ENCODE measurements around the gene STAT2.
"Not testable (repeated sequence)": the region's sequence is repeated elsewhere in the genome, so short reads cannot be mapped to it uniquely, and the experiment has no call there.

STAT2 gene

DNA sequence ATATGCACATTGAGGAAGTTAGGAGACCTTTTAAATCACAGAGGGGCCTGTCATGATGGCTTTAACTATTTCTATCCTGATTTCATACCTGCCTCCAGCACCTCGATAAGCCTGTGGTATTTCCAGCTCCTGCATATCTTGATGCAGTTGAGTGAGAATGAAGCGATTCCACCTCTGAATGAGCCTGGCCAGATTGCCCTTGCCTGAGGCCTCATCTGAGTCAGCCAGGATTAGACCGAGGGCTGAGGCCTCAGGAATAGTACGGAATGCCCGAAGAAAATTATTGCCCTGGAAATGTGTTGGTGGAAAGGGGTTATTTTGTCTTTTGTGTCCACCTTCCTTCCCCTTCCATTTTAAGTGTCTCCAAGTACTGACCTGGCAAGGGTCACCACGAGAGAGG lies 35.7 kb downstream of the STAT2 start:
- no peak for DNase-seq

DNA sequence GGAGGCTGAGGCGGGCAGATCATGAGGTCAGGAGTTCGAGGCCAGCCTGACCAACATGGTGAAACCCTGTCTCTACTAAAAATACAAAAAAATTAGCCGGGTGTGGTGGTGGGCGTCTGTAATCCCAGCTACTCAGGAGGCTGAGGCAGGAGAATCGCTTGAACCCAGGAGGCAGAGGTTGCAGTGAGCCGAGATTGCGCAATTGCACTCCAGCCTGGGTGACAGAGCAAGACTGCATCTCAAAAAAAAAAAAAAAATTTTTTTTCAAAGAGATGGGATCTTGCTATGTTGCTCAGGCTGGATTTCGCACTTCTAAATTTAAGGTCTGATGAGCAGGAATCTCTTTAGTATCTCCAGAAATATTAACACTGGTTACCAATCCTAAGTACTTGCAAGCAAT lies 38.3 kb downstream of the STAT2 start:
- DNase-seq, result not testable (repeated sequence)

DNA sequence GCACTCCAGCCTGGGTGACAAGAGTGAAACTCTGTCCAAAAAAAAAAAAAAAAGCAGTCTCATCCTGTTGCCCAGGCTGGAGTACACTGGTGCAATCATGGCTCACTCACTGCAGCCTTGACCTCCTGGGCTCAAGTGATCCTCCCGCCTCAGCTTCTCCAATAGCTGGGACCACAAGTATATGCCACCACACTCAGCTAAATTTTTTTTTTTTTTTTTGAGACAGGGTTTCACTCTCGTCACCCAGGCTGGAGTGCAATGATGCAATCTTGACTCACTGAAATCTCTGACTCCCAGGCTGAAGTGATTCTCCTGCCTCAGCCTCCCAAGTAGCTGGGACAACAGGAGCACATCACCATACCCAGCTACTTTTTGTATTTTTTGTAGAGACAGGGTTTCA lies 38.9 kb downstream of the STAT2 start:
- DNase-seq, result no peak

DNA sequence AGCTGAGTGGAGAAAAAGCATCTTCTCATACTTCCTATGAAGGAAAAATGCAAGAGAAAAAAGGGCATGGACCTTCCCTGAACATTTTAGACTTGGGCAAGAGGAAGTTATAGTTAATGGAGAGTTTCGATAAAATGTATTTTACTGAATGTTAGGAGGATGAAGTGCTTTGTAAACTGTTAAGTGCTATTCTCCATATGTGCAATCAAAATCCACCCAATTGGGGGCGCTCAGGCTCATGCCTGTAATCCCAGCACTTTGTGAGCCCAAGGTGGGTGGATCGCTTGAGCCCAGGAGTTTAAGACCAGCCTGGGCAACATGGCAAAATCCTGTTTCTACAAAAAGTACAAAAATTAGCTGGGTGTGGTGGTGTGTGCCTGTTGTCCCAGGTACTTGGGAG lies 42.2 kb downstream of the STAT2 start:
- no peak for DNase-seq

DNA sequence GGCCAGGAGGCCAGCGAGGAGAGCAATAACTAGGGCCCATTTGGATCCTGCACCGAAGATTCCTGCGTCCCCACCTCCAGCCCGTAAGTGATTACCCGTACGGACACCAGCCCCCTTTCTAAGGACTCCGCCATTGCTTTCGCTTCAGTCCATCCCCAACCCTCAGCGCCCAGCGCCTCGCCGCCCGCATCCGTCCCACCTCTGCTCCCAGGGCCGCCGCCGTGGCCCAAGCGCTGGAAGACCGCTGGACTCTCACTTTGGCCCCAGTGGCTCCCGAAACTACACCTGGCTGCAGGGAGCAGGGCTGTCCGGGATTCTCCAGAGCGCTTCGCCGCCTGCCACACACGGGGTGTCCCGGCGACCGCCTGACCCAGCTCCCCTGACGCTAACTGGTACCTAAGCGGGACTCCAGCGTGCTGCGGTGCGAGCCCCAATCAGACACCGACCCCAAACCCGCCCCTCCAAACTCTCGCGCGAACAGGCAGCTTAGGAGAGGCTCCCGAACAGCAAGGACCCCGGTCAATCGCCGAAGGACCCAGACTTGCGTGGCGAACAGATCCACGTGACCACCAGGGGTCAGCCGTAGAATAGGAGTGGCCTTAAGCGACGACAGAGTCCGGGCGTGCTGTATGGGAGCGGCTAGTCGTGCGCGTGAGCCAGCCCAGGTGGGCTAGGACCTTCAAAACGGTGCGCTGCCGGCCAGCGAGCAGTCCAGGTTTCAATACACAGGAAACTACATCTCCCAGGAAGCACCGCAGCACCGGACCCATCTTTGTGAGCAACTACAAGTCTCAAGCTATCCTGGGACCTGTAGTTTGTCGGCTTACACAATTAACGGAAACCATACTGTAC lies 44.1 kb downstream of the STAT2 start, which contains the start of gene CNPY2:
TSS of gene CNPY2 (minus strand) at position 367 of the 852 bp plus-strand sequence. CDS start 771 bp downstream, outside the sequence.
- peak; percentile 98 for DNase-seq

DNA sequence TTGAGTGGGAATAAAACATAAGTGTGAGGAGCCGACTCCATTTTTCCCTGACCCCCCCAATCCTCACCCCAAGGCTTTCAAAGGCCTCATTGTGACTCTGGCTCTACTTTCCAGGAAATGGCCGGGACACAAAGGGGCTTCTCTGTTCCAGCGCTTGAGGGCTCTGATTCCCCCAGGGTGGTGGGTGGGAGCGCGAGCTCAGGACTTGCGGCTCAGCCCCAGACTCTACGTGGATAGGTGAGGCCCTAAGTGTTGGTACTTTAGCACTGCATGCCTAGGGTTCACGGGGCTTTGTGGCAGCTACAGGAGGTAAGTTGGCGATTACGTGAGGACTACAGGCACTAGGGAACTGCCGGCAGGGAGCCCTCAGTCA lies 44.7 kb downstream of the STAT2 start:
- no peak for DNase-seq

DNA sequence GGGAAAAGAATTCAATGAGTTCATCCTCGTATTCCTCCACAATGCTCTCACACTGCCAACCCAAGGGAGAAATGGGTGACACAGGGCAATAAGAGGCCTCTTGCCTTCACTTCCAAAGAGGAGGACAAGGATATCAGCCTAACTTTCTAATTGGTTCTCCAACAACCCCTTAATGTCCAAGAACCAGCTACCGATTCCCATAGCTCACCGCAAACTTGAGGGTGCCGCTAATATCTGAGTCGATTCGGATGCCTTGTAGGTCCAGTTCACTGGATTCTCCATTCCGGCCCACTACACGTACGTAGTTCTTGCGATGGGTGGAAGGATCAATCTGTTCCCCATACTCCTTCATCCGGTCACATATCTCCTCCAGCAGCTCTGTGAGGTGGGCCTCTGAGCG lies 48.9 kb downstream of the STAT2 start:
- no peak for DNase-seq

DNA sequence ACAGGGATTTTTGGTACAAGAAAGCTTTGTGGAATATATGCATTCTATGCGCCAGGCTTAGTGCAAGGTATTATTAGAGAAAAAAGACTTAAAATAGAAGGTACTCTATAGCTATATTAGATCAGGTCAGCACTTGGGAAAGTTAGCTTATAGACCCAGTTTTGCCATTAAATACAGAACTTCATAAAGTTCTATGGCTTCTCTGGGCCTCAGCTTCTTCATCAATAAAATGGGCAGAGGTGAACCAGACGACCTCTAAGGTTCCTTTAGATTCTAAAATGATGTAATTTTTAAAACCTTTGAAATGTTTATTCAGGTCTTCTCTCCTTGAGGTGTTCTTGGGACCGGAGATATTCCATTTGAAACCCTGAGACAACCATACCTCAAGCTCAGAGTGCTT lies 51.2 kb downstream of the STAT2 start:
- no peak for DNase-seq

DNA sequence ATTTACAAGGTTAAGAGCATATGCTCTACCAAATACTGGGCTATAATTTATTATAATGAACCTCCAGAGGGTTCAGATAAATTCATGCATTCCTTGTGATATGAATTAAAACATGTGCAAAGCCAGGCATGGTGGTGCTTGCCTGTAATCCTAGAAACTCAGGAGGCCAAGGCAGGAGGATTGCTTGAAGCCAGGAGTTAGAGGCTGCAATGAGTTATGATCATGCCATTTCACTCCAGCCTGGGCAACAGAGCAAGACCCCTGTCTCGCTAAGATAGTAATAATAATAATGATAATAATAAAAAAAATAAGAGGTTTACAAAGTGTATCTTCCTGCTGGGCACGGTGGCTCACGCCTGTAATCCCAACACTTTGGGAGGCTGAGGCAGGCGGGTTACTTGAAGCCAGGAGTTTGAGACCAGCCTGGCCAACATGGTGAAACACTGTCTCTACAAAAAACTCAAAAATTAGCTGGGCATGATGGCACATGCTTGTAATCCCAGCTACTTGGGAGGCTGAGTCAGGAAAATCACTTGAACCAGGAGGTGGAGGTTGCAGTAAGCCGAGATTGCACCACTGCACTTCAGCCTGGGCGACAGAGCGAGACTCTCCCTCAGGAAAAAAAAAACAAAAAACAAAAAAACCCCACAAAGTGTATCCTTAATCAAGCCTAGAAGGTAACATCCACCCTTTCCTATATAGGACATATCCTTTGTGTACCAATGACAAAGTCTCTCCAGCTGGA lies 52.5 kb downstream of the STAT2 start:
- DNase-seq, result no peak

DNA sequence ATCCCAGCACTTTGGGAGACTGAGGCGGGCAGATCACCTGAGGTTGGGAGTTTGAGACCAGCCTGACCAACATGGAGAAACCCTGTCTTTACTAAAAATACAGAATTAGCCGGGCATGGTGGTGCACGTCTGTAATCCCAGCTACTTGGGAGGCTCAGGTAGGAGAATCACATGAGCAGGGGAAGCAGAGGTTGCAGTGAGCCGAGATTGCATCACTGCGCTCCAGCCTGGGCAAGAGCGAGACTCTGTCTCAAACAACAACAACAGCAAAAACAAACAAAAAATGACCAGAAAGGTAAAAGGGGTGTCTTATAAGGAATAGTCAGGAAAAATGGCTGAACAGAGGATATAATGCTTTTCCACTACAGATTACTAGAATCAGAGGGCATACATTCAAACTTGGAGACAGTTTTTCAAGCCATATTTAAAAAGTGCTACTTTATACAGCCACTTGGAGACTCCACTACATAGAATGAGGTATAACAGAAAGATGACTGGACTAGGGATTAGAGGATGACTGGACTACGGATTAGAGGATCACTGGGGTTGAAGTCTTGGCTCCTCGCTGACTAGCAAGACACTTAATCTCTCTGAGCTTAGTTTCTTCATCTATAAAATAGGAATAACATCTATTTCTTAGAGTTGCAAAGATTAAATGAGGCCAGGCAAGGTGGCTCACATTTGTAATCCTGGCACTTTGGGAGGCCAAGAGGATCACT lies 54.9 kb downstream of the STAT2 start:
- DNase-seq, result no peak

DNA sequence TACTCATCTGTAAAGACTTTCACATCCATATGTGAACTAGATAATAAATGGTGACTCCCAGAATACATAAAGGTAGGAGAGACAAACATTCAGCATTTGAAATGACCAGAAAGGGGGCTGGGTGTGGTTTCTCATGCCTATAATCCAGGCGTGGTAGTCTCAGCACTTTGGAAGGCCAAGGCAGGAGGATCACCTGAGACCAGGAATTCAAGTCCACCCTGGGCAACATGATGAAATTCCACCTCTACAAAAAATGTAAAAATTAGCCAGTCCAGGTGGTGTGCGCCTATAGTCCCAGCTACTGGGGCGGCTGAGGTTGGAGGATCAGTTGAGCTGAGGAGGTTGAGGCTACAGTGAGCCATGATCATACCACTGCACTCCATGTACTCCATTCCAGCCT lies 55.6 kb downstream of the STAT2 start:
- no peak for DNase-seq

DNA sequence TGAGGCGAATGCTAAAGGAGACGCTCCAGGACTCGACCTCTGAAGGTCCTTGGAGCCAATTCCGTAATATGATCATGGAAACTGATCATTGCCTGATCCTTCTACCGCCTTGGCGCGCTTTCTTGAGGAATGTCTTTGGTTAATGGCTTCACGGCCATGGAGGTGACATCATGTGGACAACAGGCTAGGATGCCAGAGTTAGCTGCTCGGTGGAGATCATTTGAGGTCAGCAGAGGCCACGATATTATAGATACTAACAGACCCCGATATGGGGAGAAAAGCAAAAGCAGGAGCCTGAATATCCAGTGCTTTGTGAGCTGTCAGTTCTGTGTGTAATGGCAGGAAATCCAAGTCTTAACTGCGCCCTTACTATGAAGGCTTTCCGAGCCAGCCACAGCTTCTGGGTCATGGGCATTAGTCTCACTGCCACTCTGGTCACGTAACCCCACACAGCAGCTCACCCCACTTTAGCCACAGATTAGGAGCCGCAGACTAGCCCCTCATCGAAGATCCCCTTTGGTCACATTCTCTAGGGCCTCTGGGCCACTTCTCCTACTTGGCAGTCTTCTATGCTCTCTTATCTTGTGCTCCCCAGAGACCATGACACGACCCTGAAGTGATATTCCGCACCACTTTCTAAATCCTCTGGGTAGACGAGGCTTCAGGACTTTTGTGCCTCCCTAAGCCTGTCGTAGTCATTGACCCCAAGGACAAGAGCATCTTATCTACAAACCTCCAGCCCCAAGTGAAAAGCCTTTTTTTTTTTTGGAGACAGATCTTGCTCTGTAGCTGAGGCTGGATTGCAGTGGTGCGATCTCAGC lies 59.1 kb downstream of the STAT2 start:
- no peak for DNase-seq

DNA sequence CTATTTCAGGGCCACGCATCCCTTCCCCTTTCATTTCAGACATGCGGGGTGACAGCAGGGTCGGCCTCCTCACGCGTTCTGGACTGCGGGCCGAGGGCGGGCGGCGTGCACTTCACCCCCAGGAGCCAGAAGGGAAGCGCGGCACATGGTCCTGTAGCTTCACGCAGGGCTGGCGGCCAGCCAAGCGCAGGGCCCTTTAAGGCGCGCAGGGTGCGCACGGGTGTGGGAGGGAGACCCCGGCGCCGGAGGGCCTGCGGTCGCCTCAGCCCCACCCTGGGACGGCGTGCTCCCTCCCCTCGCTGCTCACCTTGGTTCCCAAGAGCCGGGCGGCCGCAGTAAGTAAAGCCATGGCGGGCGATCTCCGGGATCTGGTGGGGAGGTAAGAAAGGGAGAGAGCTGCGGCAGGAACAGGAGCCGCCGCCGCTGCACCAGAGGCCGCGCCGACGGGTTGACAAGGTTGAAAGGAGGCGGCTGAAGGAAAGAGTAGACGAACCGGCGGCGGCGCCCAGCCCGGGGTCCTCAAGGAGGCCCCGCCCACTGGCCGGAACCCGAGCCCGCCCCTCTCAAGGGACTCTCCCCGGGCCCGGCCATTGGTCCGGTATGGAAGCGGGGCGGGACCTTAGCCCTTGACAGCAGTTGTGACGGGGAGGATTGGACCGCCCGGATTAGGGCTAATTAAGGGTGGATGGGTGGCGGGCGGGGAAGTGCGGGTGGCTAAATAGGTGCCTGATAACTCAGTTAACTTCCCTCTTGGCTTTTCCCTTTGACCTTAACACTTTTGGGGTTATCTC lies 59.9 kb downstream of the STAT2 start, which contains the start of gene CS:
TSS of gene CS (minus strand) at position 478 of the 791 bp plus-strand sequence. CDS start at position 349, 129 bp downstream.
- DNase-seq, result peak; percentile 99

DNA sequence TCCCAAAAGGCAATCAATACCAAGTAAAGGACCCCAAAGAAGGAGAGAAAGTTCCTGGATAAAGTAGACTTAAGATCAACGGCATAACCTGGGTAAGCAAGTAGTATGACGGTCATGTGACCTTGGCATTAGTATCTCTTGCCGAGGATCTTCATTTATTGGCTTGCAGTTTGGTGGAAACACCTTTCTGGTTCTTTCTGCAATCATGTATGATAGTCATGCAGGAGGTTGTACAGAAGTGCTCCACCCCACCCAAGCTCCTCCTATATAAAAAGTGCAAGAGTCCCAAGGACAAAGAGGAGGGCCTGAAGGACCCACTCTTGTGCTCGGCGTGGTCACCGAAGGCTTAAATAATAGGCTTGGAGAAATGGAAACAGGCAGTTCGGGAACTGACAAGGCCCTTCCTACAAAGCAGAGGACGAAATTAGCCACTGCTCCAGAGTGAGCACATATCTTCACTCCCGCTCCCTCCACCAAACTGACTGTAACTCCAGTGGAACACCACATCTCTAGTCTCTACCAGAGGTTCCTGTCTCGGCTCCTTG lies 60.5 kb downstream of the STAT2 start:
- DNase-seq, result no peak

DNA sequence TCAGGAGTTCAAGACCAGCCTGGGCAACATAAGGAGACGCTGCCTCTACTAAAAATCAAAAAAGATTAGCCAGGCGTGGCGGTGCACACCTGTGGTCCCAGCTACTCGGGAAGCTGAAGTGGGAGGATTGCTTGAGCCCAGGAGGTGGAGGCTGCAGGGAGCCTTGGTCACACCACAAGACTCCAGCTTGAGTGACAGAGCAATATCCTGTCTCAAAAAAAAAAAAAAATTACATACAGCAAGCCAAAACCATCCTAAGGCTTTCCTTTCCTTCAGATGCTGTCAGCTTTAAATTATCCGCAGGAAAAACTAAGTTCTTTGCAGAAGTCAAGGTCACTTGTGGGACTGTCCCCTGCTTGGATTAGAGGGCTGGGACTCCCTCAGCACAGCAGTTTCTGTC lies 61.1 kb downstream of the STAT2 start:
- DNase-seq, result no peak

DNA sequence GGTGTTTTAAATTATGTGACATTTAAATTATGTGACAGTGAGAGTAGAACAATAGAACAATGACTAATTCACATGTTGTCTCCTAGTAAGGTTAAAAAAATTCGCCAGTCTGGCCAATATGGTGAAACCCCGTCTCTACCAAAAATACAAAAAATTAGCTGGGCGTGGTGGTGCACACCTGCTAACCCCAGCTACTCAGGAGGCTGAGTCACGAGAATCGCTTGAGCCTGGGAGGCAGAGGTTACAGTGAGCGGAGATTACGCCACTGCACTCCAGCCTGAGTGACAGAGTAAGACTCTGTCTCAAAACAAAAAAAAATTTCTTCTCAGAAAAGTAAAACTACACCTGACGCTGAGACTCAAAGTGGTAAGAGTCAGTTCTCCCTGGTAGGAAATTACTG lies 62.5 kb downstream of the STAT2 start:
- DNase-seq, result no peak

DNA sequence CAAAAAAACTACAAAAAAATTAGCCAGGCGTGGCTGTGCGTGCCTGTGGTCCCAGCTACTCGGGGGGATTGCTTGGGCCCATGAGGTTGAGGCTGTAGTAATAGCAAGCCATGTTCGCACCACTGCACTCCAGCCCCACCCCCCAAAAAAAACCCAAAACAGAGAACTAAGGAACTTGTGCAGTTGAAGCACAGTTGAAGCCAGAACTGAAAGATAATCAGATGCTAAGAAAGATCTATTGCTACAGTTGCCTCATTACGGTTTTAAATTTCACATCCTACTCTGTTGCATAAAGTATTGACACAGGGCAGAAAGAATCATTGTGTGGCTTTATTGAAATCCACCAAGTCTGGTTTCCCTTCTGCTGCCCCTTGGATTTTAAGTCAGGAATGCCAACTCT lies 63.6 kb downstream of the STAT2 start:
- no peak for DNase-seq

DNA sequence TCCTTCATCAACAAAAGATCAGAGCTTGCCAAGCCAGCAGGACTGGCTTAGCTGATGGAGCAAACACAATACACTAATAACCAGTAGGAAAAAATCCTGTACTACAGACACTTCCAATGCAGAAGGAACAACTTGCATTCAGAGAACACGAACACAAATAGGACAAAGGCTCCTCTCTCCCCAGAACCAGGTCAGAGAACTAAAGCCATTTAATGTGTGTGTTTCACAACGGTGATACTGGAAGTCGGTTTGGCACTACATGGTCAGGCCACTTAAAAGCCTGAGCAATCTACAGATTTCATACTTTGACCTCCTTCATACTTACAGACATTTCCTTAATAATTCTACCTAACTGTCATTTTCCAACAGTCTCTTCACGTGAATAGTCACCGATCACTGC lies 66.1 kb downstream of the STAT2 start:
- no peak for DNase-seq

Data from NCI-H345 (cell line).